Measurements from ENCODE around the gene LAP3.
A peak's percentile ranks its signal among the peaks of the same experiment; 100 is the strongest.
"Not testable (repeated sequence)": the region's sequence is repeated elsewhere in the genome, so short reads cannot be mapped to it uniquely, and the experiment has no call there.

The LAP3 gene

GRCh38 chr4:17576932-17577664, at the start of gene LAP3:
Gene LAP3 (plus strand): TSS chr4:17577198. CDS start chr4:17577466, 268 bp downstream.
- peak; percentile 94 for DNase-seq

- DNase-seq = no peak
Observed at GRCh38 chr4:17528551-17529165, 48.3 kb upstream of the LAP3 start.

GRCh38 chr4:17531538-17532285, 45.3 kb upstream of the LAP3 start:
- DNase-seq = no peak

- DNase-seq = no peak
Observed at GRCh38 chr4:17534705-17535104, 42.3 kb upstream of the LAP3 start.

GRCh38 chr4:17535242-17535641, 41.8 kb upstream of the LAP3 start:
- no peak for DNase-seq

- no peak for DNase-seq
Observed at GRCh38 chr4:17535906-17536305, 41.1 kb upstream of the LAP3 start.

GRCh38 chr4:17537060-17537459, 39.9 kb upstream of the LAP3 start:
- DNase-seq = not testable (repeated sequence)

GRCh38 chr4:17544205-17544604, 32.8 kb upstream of the LAP3 start:
- no peak for DNase-seq

GRCh38 chr4:17544831-17545234, 32.2 kb upstream of the LAP3 start:
- DNase-seq = no peak

- DNase-seq = no peak
Observed at GRCh38 chr4:17545374-17546140, 31.4 kb upstream of the LAP3 start.

- DNase-seq = no peak
Observed at GRCh38 chr4:17546222-17546621, 30.8 kb upstream of the LAP3 start.

- no peak for DNase-seq
Observed at GRCh38 chr4:17546678-17547077, 30.3 kb upstream of the LAP3 start.

GRCh38 chr4:17550549-17550948, 26.4 kb upstream of the LAP3 start:
- DNase-seq = no peak

- no peak for DNase-seq
Observed at GRCh38 chr4:17552427-17552826, 24.6 kb upstream of the LAP3 start.

GRCh38 chr4:17554568-17554967, 22.4 kb upstream of the LAP3 start:
- no peak for DNase-seq

GRCh38 chr4:17556498-17556897, 20.5 kb upstream of the LAP3 start:
- no peak for DNase-seq

GRCh38 chr4:17557880-17558279, 19.1 kb upstream of the LAP3 start:
- no peak for DNase-seq

GRCh38 chr4:17558941-17559708, 17.9 kb upstream of the LAP3 start:
- no peak for DNase-seq

- DNase-seq = no peak
Observed at GRCh38 chr4:17559709-17560048, 17.3 kb upstream of the LAP3 start.

- DNase-seq = no peak
Observed at GRCh38 chr4:17560065-17560673, 16.8 kb upstream of the LAP3 start.

GRCh38 chr4:17561195-17561909, 15.6 kb upstream of the LAP3 start:
- DNase-seq = no peak

Data from GOT3 (cell line).